ENCODE data around the gene NKAP.
"Not testable (repeated sequence)": the region's sequence is repeated elsewhere in the genome, so short reads cannot be mapped to it uniquely, and the experiment has no call there.

Gene NKAP

DNA sequence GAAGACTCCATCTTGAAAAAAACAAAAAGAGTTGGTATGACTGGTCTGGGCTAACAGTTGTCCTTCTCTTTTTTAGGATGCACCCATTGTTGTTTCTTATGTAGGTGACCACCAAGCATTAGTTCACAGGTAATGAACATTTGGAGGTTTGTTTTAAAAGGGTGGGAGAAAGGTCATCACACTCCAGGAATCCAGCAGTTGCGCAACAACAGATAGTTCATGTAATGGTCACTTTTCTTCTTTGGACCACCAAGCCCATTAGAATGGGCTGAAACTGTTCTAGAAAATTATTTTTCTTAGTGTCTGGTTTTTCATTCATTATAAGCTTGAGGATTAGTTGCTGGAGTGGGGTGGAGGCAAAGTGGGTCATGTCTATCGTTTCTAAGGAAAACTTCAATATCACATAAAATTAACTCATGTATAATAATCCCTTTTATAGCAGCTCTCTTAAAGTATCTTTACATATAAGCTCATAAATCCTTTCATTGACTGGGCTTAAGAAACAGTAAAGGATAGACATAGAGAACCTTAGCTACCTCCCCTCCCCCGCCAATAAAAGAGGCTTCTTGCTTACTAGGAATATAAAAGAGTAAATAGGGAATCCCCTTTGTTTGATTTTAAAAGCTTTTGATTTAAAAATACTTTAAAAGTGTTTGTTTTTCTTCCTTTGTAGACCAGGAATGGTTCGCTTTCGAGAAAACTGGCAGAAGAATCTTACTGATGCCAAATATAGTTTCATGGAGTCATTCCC lies 23.5 kb downstream of the NKAP start:
- no peaks in the 10 kb centered on the region for H3K9me3 ChIP-seq (ENCODE audit: insufficient read depth, low read depth, low read length)
- H3K27me3 ChIP-seq (ENCODE audit: insufficient read depth, low read length) = no peaks in the 10 kb centered on the region
- no peak overlapping the region for H3K4me3 ChIP-seq (ENCODE audit: low read length)
- H3K27ac ChIP-seq (ENCODE audit: low read length) = no peak overlapping the region
- no peaks in the 10 kb centered on the region for H3K36me3 ChIP-seq (ENCODE audit: insufficient read depth, low read depth, low read length)
- no peaks in the 10 kb centered on the region for H3K4me1 ChIP-seq (ENCODE audit: insufficient read depth, low read length)
- H3K9ac ChIP-seq (ENCODE audit: low read depth, low read length) = no peak overlapping the region

DNA sequence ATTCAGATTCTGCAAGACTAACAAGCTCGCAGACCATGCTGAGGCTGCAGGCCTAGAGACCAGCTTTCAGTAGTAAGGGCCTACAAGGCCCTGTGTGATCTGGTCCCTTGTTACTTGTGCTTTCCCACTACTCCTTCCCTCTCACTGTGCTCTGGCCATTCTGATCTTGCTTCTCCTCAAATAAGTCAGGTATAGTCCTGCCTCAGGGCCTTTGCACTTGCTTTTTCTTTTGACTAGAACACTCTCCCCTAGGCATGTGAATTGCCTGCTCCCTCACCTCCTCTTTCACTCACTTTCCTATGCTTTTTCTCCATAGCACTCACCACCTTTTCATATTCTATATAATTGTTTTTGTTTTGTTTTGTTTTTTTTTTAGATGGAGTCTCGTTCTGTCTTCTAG lies 25.7 kb downstream of the NKAP start:
- H3K27ac ChIP-seq (ENCODE audit: low read length) = no peak overlapping the region
- H3K4me1 ChIP-seq (ENCODE audit: insufficient read depth, low read length) = no peaks in the 10 kb centered on the region

DNA sequence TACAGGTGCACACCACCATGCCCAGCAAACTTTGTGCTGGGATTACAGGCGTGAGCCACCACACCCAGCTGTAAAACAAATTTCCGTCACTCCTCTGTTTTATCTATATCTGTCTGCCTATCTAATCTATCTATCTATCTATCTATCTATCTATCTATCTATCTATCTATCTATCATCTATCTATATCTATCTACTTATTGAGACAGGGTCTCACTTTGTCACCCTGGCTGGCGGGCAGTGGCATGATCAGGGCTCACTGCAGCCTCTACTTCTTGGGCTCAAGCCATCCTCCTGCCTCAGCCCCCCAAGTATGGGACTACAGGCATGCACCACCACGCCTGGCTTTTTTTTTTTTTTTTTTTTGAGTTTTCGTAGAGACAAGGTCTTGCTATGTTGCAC lies 27.2 kb downstream of the NKAP start:
- no peak overlapping the region for H3K4me3 ChIP-seq (ENCODE audit: low read length)
- no peaks in the 10 kb centered on the region for H3K36me3 ChIP-seq (ENCODE audit: insufficient read depth, low read depth, low read length)
- no peaks in the 10 kb centered on the region for H3K9me3 ChIP-seq (ENCODE audit: insufficient read depth, low read depth, low read length)
- H3K27ac ChIP-seq (ENCODE audit: low read length) = no peak overlapping the region
- no peaks in the 10 kb centered on the region for H3K27me3 ChIP-seq (ENCODE audit: insufficient read depth, low read length)
- no peaks in the 10 kb centered on the region for H3K4me1 ChIP-seq (ENCODE audit: insufficient read depth, low read length)
- H3K9ac ChIP-seq (ENCODE audit: low read depth, low read length) = no peak overlapping the region

More for the DNA sequence above, 25.7 kb downstream of the NKAP start:
- no peaks in the 10 kb centered on the region for H3K27me3 ChIP-seq (ENCODE audit: insufficient read depth, low read length)
- no peaks in the 10 kb centered on the region for H3K36me3 ChIP-seq (ENCODE audit: insufficient read depth, low read depth, low read length)
- no peak overlapping the region for H3K9ac ChIP-seq (ENCODE audit: low read depth, low read length)
- no peaks in the 10 kb centered on the region for H3K9me3 ChIP-seq (ENCODE audit: insufficient read depth, low read depth, low read length)
- H3K4me3 ChIP-seq (ENCODE audit: low read length) = no peak overlapping the region

DNA sequence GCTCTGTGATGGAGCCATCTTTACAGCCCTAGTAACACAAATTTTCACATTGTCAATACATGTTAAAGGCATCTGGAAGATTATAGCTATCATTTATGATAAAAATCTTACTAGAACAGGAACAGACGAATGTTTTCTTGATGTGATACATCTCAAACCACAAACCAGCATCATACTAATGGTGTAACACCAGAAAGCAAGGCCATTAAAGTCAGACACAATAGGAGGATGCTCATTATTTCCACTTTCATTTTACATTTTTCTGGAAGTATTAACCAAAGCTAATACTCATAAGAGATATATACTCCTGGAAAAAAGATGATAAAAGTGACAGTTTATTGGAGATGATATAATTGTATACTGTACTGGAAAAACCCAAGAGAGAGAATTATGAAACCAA lies 42.6 kb downstream of the NKAP start:
- Histone ChIP-seq H3K36me3 (ENCODE audit: insufficient read depth, low read depth, low read length) (no peaks in the 10 kb centered on the region), H3K9ac (ENCODE audit: low read depth, low read length) (no peak overlapping the region), H3K4me3 (ENCODE audit: low read length) (no peak overlapping the region), H3K9me3 (ENCODE audit: insufficient read depth, low read depth, low read length) (no peaks in the 10 kb centered on the region), H3K27ac (ENCODE audit: low read length) (no peak overlapping the region), H3K4me1 (ENCODE audit: insufficient read depth, low read length) (no peaks in the 10 kb centered on the region), H3K27me3 (ENCODE audit: insufficient read depth, low read length) (no peaks in the 10 kb centered on the region)

DNA sequence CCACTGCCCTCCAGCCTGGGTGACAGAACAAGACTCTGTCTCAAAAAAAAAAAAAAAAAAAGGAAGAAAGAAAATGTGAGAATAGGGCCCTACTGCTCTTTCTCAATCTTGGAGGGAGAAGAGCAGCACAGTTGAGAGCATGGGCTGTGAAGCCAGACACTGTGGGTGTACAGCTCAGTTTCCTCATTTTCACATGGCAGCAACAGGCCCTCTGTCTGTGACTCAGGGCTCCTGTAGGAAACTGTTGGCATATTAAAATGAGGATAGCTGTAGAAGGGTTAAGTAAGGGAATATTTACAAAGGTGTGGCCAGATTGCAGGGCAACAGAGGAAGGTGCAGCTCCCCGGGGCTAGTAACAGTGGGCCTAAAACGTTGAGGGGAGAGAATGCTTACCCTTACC lies 44.4 kb downstream of the NKAP start:
- H3K4me3 ChIP-seq (ENCODE audit: low read length) = no peak overlapping the region
- no peaks in the 10 kb centered on the region for H3K27me3 ChIP-seq (ENCODE audit: insufficient read depth, low read length)
- no peak overlapping the region for H3K9ac ChIP-seq (ENCODE audit: low read depth, low read length)
- no peaks in the 10 kb centered on the region for H3K9me3 ChIP-seq (ENCODE audit: insufficient read depth, low read depth, low read length)
- no peaks in the 10 kb centered on the region for H3K4me1 ChIP-seq (ENCODE audit: insufficient read depth, low read length)
- H3K36me3 ChIP-seq (ENCODE audit: insufficient read depth, low read depth, low read length) = no peaks in the 10 kb centered on the region
- H3K27ac ChIP-seq (ENCODE audit: low read length) = no peak overlapping the region

DNA sequence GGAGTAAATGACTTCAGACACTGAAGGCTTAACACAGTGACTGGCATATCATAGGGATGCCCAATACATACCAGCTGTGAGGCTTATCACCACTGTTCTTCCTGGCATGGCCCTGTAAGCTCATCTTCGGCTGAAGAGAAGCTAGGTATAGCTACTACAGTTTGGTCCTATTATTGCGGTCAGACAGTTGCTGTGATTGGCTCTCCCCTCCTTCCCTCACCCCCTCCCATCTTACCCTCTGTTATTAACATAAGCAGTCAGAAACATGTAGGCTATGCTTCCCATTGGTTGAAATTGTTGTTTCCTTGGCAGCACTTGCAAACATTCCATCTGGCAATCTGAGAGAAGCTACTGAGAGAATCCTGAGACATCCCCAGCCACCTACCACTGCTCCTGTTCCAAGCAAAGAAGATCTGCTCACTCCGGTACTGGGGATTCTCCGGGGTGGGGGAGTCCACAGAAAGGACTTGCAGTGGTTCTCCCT lies 47.7 kb downstream of the NKAP start, which contains the start of gene AKAP14:
TSS of gene AKAP14 (plus strand) at position 51 of the 484 bp plus-strand sequence. CDS start 7,331 bp downstream, outside the sequence.
- no peaks in the 10 kb centered on the region for H3K4me1 ChIP-seq (ENCODE audit: insufficient read depth, low read length)
- no peaks in the 10 kb centered on the region for H3K36me3 ChIP-seq (ENCODE audit: insufficient read depth, low read depth, low read length)
- no peaks in the 10 kb centered on the region for H3K9me3 ChIP-seq (ENCODE audit: insufficient read depth, low read depth, low read length)
- no peak within 1 kb of the TSS; the same call in 1 of the 2 replicates for H3K4me3 ChIP-seq (ENCODE audit: low read length)
- no peak within 1 kb of the TSS for H3K27ac ChIP-seq (ENCODE audit: low read length)
- no peak within 1 kb of the TSS for H3K9ac ChIP-seq (ENCODE audit: low read depth, low read length)
- no peaks in the 10 kb centered on the region for H3K27me3 ChIP-seq (ENCODE audit: insufficient read depth, low read length)

DNA sequence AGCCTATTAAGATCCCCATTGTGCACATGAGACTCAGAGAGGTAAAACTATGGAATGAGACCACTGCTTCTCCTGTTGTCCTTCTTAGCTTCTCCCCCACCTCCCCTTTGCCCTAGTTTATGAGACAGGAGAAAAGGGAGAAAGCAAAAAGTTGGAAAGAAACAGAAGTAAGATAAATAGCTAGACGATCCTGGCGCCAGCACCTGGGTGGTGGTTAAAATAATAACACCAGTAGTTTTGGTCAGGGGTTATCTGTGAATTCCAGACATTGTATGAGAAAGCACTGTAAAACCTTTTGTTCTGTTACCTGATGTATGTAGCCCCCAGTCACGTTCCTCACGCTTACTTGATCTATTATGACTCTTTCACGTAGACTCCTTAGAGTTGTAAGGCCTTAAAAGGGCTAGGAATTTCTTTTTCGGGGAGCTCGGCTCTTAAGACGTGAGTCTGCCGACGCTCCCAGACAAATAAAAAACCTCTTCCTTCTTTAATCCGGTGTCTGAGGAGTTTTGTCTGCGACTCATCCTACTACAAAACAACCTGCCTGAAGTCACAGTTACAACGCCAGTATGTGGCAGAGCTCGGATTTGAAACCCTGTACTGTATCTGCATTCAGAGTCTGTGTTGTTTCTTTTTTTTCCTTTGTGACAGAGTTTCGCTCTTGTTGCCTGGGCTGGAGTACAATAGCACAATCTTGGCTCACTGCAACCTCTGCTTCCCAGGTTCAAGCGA lies 51.4 kb downstream of the NKAP start:
- H3K9me3 ChIP-seq (ENCODE audit: insufficient read depth, low read depth, low read length) = not testable (repeated sequence)

DNA sequence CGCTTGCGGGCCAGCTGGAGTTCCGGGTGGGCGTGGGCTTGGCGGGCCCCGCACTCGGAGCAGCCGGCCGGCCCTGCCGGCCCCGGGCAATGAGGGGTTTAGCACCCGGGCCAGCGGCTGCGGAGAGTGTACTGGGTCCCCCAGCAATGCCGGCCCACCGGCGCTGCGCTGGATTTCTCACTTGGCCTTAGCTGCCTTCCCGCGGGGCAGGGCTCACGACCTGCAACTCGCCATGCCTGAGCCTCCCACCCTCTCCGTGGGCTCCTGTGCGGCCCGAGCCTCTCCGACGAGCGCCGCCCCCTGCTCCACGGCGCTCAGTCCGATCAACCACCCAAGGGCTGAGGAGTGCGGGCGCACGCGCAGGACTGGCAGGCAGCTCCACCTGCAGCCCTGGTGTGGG lies 52.9 kb downstream of the NKAP start:
- H3K9me3 ChIP-seq (ENCODE audit: insufficient read depth, low read depth, low read length); H3K9ac ChIP-seq (ENCODE audit: low read depth, low read length); H3K27me3 ChIP-seq (ENCODE audit: insufficient read depth, low read length); H3K4me1 ChIP-seq (ENCODE audit: insufficient read depth, low read length); H3K27ac ChIP-seq (ENCODE audit: low read length); H3K36me3 ChIP-seq (ENCODE audit: insufficient read depth, low read depth, low read length); H3K4me3 ChIP-seq (ENCODE audit: low read length): not testable (repeated sequence)

More for the DNA sequence above, 51.4 kb downstream of the NKAP start:
- H3K9ac ChIP-seq (ENCODE audit: low read depth, low read length); H3K36me3 ChIP-seq (ENCODE audit: insufficient read depth, low read depth, low read length); H3K27ac ChIP-seq (ENCODE audit: low read length); H3K4me3 ChIP-seq (ENCODE audit: low read length); H3K4me1 ChIP-seq (ENCODE audit: insufficient read depth, low read length); H3K27me3 ChIP-seq (ENCODE audit: insufficient read depth, low read length): not testable (repeated sequence)

DNA sequence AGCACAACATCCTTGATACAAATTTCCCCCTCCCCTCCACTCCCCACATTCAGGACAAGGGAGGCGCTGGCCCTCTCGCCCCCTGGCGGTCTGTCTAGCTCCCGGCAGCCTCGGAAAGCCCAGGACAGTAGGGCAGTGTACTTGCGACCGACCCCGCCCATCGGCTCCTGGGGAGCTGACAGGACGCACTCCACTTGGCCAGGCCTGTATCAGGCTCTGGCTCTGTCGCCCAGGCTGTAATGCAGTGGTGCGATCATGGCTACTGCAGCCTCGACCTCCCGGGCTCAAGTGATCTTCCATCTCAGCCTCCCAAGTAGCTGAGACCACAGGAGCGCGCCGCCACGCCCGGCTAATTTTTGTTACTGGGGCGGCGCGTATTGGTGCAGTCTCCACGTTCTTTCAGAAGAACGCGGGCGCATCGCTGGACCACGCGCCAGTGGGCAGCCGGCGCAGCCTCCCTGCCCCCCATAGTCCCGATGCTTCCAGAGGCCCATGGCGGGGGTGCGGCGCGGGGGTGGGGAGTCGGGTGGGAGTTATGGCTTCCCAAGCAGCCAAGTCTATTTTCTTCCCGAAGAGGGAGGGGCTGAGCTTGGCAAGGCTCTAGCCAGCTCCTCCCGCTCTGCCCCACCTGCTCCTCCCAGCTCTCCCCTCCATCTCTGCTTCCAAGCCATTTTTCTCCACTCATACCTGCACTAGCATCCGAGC lies 55.7 kb downstream of the NKAP start:
- H3K9me3 ChIP-seq (ENCODE audit: insufficient read depth, low read depth, low read length) = no peaks in the 10 kb centered on the region

DNA sequence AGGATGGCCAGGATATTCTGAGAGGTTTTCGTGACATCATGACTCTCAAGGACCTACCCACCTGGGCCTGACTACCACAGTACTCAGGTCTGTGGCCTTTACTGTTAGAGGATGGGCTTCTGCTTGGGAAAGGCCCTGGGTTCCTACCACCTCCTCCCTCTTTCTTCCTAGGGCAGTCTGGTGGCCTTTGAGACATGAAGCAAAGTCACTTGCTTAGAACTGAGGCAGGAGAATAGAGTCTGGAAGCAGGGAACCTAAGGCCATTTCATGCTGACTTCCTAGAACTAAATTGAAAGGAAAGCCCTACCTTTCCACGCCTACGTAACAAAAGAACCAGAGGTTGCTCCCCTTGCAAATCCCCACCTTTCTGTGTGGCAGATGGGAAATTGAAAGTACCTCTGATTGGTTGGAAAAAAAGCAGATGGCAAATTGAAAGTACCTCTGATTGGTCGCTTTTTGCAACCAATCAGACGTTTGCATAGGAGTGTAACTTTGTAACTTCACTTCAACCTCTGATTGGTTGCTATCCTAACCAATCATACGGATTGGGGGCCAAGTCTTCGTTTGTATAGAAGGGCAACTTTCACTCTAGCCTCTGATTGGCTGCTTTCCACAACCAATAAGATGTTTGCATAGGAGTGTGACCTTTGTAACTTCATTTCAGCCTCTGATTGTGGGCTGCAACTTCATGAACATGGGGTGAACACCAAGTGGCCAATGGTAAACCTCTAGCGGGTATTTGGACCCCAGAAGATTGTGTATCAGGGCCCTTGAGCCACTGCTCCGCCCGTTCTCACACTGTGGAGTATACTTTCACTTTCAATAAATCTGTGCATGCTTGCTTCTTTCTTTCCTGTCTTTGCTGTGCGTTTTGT lies 57.8 kb downstream of the NKAP start:
- no peaks in the 10 kb centered on the region for H3K9me3 ChIP-seq (ENCODE audit: insufficient read depth, low read depth, low read length)

More for the DNA sequence above, 55.7 kb downstream of the NKAP start:
- no peaks in the 10 kb centered on the region for H3K36me3 ChIP-seq (ENCODE audit: insufficient read depth, low read depth, low read length)
- H3K9ac ChIP-seq (ENCODE audit: low read depth, low read length) = no peak overlapping the region; the same call in 1 of the 2 replicates
- H3K4me1 ChIP-seq (ENCODE audit: insufficient read depth, low read length) = no peaks in the 10 kb centered on the region
- H3K4me3 ChIP-seq (ENCODE audit: low read length) = peak overlapping the region; percentile 73; the same call in 1 of the 2 replicates
- no peaks in the 10 kb centered on the region for H3K27me3 ChIP-seq (ENCODE audit: insufficient read depth, low read length)
- H3K27ac ChIP-seq (ENCODE audit: low read length) = no peak overlapping the region

More for the DNA sequence above, 57.8 kb downstream of the NKAP start:
- no peak overlapping the region for H3K27ac ChIP-seq (ENCODE audit: low read length)
- no peaks in the 10 kb centered on the region for H3K27me3 ChIP-seq (ENCODE audit: insufficient read depth, low read length)
- H3K4me1 ChIP-seq (ENCODE audit: insufficient read depth, low read length) = no peaks in the 10 kb centered on the region
- no peak overlapping the region for H3K9ac ChIP-seq (ENCODE audit: low read depth, low read length)
- H3K4me3 ChIP-seq (ENCODE audit: low read length) = no peak overlapping the region
- H3K36me3 ChIP-seq (ENCODE audit: insufficient read depth, low read depth, low read length) = no peaks in the 10 kb centered on the region

Measured in iPS-20b (cell line).